ENCODE data around the gene POLR3E.
"Not testable (repeated sequence)": the region's sequence is repeated elsewhere in the genome, so short reads cannot be mapped to it uniquely, and the experiment has no call there.

POLR3E gene

DNA sequence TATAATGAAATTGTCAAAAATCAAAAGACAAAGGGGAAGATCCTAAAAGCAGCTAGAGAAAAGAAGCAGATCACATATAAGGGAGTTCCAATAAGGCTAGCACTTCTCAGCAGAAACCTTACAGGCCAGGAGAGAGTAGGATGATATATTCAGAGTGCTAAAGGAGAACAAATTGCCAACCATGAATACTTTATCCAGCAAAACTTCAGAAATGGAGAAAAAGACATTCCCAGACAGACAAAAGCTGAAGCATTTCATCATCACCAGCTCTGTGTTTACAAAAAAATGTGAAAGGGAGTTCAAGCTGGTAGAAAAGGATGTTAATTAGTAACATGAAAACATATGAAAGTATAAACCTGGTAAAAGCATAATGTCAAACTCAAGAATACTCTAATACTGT, 39.8 kb downstream of the POLR3E start:
- DNase-seq: no peak

DNA sequence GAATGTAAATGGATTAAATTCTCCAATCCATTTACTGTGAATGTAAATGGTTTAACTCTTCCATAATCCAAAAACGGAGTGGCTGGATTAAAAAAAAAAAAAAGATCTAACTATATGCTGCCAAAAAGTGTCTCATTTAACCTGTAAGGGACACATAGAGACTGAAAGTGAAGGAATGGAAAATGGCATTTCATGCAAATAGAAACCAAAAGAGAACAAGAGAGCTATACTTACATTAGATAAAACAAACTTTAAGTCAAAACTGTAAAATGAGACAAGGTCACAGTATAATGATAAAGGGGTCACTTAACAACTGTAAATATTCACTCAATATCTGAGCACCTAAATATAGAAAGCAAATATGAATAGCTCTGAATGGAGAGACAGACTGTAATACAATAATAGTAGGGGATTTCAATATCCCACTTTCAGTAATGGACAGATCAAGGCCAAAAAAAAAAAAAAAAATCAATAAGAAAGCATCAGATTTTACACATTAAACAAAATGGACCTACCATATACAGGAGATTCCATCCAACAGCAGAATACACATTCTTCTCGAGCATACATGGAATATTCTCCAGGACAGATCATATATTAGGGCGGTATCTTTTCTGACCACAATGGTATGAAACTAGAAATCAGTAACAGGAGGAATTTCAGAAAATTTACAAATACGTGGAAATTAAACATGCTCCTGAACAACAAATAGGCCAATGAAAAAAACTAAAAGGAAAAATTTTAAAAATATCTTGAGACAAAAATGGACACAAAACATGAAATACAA, 40.8 kb downstream of the POLR3E start:
- DNase-seq: no peak

DNA sequence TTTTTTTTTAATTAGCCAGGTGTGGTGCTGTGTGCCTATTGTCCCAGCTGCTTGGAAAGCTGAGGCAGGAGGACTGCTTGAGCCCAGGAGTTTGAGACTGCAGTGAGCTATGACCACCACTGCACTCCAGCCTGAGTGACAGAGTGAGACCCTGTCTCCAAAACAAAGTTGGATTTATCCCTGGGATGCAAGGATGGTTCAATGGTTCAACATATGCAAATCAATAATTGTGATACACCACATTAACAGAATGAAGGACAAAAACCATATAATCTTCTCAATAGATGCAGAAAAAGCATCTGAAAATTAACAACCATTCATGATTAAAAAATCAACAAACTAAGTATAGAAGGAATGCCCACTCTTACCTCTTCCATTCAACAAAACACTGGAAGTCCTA, 43.7 kb downstream of the POLR3E start:
- DNase-seq: no peak

DNA sequence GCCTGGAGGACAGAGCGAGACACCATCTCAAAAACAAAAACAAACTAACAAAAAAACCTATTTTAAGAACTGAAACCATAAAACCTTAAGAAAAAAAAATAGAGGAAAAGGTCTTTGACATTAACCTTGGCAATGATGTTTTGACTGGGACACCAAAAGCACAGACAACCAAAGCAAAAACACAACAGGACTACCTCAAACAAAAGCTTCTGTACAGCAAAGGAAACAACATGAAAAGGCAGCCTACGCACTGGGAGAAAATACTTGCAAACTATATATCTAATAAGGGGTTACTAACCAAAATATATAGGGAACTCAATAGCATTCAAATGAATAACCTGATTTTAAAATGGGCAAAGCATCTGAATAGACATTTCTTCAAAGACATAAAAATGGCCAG, 44.9 kb downstream of the POLR3E start:
- DNase-seq: no peak

DNA sequence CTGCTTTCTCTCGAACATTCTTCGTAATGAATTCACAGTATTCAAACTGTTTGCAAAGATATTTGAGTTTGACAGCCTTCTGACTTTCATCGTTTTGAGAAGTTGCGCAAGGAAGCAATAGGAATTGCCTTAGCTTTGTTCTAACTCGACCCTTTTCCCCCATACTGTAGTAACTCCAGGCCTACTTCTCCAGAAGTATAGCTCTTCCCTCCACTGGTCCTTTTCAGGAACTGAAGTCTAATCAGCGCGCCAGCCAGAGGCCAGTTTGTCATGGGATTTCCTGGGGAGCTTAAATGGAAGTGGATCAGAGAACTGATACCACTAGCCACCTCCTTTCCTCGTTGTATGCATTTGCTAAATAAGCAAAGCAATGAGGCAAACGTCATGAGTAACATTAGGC, 49.3 kb downstream of the POLR3E start:
- no peak for DNase-seq

DNA sequence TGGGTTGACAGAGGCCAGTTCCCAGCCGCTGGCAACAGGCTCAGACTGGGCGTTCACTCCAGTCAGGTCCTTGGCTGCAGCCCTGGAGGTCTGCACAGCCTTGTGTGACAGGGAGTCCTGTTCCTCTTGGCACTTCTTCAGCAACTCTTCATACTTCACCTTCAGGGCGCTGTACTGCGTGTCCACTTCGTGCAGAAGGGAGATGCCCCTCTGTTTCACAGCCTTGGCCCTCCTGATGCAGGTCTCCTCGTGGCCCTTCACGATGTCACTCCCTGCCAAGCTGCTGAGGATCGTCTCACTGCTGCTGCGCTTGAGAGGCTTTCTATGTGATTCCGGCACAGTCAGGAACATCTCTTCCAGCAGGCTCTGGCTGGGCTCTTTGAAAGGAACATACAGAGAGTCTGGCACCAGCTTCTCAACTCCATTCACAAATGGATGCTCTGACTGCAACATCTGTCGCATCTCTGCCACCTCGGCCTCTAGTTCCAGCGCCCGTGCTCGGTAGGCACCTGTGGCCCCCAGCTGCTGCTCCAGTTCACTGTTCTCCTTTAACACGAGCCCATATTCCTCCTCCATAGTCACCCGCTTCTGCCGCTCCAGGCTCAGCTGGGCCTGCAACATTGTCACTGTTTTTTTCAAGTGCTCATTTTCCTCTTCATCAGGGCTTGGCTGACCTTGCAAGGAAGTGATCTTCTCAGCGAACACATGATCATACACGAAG, 50.1 kb downstream of the POLR3E start:
- DNase-seq: no peak

DNA sequence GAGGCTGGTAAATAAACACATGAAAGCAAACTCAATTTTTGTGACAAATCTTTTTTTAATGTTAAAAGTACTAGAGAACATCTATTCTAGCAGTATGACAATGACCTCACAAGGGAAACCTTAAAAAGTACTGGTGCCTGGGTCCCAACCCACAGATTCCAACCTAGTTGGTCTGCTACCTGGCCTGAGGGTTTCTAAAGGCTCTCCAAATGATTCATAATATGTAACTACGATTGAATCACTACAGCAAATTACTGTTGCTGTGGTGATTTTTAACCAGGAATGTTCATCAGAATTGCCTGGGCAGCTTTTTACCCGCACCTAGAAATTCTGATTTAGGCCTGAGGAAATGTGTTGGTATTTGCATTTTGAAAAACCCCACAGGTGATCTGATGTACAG, 51.1 kb downstream of the POLR3E start:
- DNase-seq: no peak

DNA sequence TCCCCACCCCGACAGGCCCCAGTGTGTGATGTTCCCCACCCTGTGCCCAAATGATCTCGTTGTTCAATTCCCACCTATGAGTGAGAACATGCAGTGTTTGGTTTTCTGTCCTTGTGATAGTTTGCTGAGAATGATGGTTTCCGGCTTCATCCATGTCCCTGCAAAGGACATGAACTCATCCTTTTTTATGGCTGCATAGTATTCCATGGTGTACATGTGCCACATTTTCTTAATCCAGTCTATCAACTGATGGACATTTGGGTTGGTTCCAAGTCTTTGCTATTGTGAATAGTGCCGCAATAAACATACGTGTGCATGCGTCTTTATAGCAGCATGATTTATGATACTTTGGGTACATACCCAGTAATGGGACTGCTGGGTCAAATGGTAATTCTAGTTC, 53.8 kb downstream of the POLR3E start:
- not testable (repeated sequence) for DNase-seq

DNA sequence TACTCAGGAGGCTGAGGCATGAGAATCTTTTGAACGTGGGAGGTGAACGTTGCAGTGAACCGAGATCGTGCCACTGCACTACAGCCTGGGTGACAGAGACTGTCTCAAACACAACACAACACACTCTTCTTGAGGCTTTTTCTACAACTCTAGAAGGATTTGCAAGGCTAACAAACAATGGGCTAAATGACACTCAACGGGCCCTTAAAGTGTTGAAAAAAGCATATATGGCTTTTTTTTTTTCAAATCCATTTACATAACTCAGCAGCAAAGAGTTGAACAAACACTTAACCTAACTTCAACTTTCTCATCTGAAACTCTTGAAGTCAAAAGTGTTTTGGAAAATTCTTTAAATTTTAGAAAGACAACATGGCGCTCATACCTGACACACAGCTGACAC, 54.9 kb downstream of the POLR3E start:
- no peak for DNase-seq

DNA sequence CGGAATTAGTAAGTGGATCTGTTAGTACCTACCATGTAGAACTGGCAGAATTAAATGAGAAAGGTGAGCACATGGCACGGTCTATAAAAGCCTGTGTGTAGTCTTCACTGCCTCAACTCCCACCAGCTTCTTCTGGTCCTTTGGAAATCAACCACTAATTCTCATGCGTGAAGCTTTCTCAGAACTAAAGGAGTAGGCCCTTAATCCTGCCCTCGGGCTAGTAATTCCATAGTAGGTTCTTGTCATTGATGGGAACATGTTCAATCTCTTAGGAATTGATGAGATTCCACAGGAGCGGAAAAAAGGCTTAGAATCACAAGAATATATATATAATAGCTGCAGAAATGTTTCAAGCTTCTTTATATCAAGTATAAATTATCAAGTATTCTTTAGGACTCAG, 55.5 kb downstream of the POLR3E start:
- no peak for DNase-seq

DNA sequence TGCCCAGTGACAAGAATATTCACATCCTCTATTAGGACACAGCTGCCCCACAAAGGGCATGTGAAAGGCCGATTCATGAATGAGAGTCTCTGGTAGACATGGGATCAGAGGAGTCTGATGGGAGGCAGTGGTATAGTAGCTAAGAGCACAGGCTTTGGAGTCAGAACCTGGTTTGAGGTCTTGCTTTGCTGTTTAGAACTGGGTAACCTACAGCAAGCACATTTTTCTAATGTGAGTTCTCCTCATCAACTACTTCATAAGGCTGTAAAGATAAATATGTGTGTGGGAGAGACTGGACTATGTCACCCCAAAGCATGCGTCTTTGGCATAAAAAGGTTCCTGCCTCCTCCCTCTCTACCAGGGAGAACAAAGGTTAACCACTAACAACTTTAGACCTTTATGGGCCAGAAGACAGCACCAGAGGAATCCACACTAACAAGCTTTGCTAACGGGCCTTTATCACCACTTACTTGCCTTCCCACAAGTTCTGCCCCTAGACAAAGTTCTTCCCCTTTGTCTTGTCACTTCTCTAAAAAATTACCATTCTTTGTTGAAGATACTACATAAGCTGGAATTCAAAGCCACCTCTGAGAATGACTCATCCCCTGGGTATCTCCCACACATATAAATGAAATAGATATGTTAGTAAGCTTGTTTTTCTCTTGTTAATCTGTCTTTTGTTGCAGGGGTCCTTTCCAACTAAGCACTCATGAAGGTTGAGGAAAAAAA, 56.1 kb downstream of the POLR3E start:
- peak; percentile 41 for DNase-seq

DNA sequence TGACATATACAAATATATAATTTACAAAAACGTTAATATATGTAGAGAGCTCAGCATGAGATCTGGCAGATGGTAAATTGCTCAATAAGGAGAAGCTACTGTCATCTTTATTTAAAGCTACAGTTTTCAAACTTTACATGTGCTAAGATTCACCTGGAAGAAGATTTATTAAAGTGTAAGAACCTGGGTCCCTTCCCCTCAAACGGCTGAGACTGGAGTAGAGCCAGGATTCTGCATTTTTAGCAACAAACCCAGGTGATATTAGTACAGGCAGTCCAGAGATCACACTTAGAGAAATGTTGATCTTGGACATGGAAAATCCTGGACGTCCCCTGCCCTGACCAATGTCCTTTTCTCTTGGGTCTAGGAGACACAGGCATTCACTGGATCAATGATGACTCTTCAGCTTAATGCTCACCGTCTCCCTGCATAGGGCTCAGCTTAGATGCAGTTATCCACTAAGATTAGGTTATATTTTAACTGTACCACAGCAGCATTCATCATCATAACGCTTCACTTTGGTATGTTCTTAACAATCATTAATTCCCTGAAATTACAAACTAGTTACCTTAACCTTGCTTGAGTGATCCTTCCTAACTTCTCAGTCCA, 56.8 kb downstream of the POLR3E start:
- DNase-seq: no peak

DNA sequence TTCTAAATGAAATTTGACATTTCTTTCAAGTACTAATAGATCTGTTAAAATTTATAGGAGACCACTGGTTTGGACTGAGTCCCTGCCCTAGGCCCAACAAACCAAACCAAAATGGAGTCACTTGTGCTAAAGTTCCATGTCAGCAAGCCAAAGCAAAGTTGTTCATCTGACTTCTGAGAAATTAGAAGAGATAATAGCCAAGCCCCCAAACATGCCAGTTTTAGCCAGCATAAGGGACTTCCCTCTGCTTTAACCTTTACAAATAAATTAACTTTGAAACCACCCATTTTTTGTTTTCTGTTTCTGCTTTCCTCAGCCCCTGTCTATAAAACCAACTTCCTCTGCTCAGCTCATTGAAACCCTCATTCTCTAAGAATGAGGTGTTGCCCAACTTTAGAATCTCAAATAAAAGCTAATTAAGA, 58.3 kb downstream of the POLR3E start:
- no peak for DNase-seq

DNA sequence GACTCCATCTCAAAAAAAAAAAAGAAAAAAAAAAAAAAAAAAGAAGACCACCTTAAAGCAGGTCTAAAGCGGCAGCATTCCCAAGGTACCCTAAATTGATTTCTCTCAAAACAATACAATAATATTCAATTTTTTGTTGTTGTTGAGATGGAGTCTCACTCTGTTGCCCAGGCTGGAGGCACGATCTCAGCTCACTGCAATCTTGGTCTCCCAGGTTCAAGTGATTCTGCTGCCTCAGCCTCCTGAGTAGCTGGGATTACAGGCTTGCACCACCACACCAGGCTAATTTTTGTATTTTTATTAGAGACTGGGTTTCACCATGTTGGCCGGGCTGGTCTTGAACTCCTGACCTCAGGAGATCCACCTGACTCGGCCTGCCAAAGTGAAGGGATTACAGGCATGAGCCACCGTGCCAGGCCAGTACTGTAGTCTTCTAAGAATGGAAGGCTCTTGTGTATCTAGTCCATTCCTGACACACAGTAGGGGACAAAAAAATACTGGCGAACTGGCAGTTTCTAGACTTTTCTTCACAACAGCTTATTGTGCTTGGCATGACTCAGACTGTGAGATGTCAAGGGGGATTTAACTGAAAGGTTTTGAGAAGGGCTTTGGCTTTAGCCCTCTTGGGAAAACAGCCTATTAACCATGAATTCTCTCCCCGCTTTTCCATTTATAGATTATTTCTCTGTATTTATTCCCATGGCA, 59.9 kb downstream of the POLR3E start:
- DNase-seq: no peak

DNA sequence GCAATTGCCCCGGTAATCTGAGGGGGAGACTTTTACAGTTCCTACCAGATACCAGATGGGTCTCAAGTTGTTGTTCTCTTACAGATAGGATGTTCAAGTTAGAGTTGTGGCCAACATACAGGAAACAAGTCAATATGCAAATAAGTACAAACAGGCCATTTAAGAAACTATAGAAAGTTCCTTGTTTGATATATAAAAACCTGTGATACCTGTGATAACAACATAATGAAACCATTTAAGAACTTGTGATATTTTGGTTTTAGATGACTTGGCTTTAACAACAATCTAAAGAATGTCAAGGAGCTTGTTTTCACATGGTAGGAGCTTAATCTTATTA, 60.4 kb downstream of the POLR3E start:
- DNase-seq: no peak

DNA sequence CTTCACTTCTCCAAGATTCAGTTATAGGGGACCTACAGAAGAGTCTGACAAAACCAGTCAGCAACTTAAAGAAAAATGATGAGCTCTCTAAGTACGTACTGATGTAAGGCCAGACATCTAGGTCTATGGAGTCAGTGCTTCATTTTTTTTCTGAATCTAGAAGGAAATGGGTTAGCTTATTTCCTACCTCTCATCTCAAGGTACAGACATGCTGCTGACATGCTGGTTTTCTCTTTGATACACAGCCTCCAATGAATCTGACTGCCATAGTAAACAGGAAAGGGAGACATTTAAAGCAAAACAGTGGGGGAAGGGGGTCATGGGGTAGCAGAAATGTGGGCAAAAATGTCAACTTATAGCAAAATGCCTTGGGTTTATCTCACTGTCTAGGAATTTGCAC, 60.8 kb downstream of the POLR3E start:
- no peak for DNase-seq

DNA sequence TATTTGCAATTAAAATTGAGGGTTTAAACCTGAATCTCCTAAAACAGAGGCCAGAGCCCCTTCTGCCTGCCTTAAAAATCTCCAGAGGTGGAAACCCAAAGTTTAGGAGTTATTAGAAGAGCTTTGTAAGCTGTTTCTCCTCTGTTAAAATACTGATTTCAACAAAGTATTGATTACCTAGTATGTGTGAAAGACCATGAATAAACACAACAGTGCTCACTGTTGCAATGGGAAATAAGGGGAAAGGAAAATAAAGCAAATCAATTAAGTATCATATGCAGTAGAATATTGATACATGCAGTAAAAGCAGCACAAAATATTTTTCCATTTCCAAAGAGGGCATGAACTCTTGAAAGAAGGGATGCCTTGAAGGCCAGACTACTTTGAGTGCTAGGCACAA, 62.5 kb downstream of the POLR3E start:
- DNase-seq: no peak

DNA sequence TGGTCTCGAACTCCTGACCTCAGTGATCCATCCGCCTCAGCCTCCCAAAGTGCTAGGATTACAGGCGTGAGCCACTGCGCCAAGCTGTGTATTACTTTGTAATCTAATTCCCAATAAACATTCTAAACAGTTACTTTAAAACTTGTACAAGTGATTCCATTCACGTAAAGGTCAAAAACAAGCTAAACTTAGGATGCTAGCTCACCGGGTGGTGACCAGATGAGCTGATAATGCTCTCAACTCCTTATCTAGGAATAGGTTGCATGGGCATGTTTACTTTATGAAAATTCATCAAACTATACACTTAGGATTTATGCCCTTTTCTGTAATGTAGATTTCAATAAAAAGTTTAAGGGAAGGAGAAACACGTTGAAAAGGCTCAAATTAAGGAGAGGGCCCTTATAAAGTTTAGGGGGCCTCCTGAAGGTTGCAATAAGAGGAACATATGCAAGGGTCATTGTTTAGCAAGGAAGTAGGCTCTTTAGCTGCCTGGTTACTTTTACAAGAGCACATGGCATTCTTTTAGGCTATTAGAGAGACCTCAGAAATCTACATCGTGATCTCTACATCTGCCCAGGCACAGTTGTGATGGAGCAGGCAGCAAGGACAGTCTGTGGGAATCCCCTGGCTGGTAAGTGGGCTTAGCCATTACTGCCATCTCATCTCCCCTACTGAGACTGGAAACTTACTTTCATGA, 63.9 kb downstream of the POLR3E start:
- no peak for DNase-seq

DNA sequence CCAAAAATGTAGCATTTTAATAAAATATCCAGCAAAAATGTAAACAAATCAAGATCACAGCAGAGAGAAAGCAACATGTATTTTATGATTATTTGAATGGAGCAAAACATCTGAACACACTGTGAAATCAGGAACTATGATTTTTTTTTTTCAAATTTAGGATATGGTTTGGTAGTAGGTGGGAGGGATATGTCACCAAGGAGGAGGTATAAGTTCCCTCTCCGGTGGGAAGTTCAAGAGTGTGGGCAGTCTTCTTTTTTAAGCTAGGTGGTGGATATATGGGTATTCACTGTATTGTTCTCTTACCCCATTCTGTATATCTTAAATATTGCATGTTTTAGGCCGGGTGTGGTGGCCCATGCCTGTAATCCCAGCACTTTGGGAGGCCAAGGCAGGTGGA, 67.0 kb downstream of the POLR3E start:
- no peak for DNase-seq

DNA sequence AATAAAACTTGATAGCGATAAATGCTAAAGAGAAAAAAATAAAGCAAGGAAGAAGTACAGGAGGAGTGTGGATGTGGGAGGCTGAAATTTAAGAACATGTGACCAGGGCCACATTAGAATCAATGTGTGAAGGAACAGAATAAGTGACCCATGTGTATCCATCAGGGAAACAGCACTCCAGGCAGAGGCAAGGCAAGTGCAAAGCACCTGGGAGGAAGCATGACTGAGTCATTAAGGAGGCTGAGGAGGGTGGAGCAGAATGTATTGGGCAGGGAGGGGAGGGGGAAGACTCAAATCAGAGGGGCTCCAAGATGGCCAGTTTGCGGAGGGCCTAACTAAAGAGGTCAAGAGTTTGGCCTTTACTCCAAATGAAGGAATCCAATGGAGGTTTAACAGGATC, 69.2 kb downstream of the POLR3E start:
- no peak for DNase-seq

DNA sequence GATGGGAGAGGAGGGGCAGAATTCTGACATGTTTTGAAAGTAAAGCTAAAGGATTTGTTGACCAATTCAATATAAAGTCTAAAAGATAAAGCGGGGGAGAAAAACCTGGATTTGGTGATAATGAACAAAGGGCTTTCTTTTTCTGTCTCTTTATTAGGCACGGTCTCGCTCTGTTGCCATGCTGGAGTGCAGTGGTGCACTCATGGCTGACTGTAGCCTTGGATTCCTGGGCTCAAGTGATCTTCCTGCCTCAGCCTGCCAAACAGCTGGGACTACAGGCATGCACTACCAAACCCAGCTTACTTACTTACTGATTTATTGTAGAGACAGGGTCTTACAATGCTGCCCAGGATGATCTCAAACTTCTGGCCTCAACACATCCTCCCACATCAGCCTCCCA, 69.7 kb downstream of the POLR3E start:
- DNase-seq: no peak

DNA sequence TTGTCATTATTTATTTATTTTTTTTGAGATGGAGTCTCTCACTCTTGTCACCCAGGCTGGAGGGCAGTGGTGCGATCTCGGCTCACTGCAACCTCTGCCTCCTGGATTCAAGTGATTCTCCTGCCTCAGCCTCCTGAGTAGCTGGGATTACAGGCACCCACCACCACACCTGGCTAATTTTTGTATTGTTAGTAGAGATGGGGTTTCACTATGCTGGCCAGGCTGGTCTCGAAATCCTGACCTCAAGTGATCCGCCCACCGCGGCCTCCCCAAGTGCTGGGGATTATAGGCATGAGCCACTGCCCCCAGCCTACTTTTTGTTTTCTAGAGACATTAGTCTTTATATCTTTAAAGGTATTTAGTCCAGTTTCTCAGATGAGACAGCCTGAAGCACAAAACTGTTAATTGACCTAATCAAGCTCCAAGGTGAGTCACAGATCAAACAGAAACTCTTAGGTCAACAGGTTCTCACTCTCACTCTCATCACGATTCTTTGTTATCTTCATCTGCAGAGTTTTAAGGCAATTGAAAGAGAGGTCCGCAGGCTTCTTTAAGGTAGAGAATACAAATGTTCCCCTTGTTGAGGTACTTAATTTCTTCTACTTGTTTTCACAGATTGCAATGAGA, 71.1 kb downstream of the POLR3E start:
- DNase-seq: not testable (repeated sequence)

Measured in GDM1 (cell line).